Memory B cell (primary cell): Measurements from ENCODE around the gene AMER2.

Experiments
- ATAC-seq: fragments of 150-1000 bp; cut with Tn5 transposase; 2 replicates; pipeline ENCODE4 v1.10.0; 2021; ENCODE audit warnings: low read depth, mild to moderate bottlenecking, moderate library complexity
- DNase-seq, 2 donors: peaks; one replicate each; pipeline ENCODE4 v3.0.0; 2022; ENCODE audit warnings: low spot score in 2 of 2
- H3K27ac Mint-ChIP-seq: one replicate; pipeline ENCODE4 v1.8.0; 2022; ENCODE audit warnings: mild to moderate bottlenecking, moderate library complexity, mixed read lengths
- H3K27me3 Mint-ChIP-seq: one replicate; pipeline ENCODE4 v1.8.0; 2022; ENCODE audit warnings: mixed read lengths
- H3K36me3 Mint-ChIP-seq: one replicate; pipeline ENCODE4 v1.8.0; 2022; ENCODE audit warnings: mild to moderate bottlenecking, mixed read lengths
- H3K4me1 Mint-ChIP-seq: one replicate; pipeline ENCODE4 v1.8.0; 2022; ENCODE audit warnings: mixed read lengths
- H3K4me3 Mint-ChIP-seq: one replicate; pipeline ENCODE4 v1.8.0; 2022; ENCODE audit warnings: mild to moderate bottlenecking, moderate library complexity, mixed read lengths
- H3K9me3 Mint-ChIP-seq: one replicate; pipeline ENCODE4 v1.8.0; 2022; ENCODE audit warnings: mixed read lengths

AMER2 gene

DNA sequence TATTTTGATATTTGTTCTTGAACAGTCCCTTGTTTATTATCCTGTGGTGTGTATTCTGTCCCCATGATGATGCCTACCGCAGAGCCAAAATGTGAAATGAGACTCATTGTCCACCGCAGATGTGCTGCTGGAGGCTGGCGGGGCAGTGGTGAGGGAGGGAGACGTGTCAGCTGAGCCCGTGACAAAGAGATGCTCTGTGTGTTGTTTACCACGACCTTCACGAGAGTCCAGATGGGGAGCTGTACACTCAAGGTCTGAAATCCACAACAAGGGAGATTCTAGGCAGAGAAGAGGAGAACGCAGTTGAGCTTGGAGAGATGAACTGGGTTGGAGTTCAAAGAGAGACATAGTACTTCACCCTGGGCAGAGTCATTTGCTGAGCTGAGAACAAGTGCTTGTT is 20.8 kb upstream of the AMER2 start:
- no peaks in the 10 kb centered on the region for H3K36me3 Mint-ChIP-seq
- H3K4me3 Mint-ChIP-seq = no peak overlapping the region
- no peaks in the 10 kb centered on the region for H3K9me3 Mint-ChIP-seq
- peaks cover 22% of the 10 kb centered on the region for H3K27me3 Mint-ChIP-seq
- no peak for DNase-seq
- no peak for ATAC-seq
- no peak overlapping the region for H3K27ac Mint-ChIP-seq
- H3K4me1 Mint-ChIP-seq = no peaks in the 10 kb centered on the region

DNA sequence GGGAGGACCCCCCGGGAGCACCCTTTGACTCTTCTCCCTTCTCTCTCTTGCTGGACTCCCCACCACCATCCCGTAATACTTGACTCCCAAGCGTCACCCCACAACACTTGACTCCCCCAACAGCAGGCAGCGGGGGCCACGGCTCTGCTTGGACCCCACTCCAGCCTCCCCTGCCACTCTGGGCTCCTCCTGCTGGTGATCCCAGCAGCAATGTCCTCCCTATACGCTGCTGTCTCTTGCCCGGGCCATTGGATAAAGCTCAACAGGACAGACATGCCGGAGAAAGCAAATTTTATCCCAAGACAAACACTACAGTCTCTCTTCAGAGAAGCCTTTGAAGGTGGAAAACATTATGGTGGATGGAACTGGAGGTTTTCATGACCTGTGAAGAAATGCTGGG is 20.4 kb upstream of the AMER2 start:
- DNase-seq (no peak), ATAC-seq (no peak)
- no peaks in the 10 kb centered on the region for H3K9me3 Mint-ChIP-seq
- no peaks in the 10 kb centered on the region for H3K36me3 Mint-ChIP-seq
- H3K27ac Mint-ChIP-seq = no peak overlapping the region
- H3K4me1 Mint-ChIP-seq = no peaks in the 10 kb centered on the region
- H3K27me3 Mint-ChIP-seq = peaks cover 23% of the 10 kb centered on the region
- H3K4me3 Mint-ChIP-seq = no peak overlapping the region

- Mint-ChIP-seq H3K4me1 (no peaks in the 10 kb centered on the region), H3K4me3 (no peak overlapping the region), H3K9me3 (no peaks in the 10 kb centered on the region), H3K27me3 (peaks cover 23% of the 10 kb centered on the region), H3K36me3 (no peaks in the 10 kb centered on the region), H3K27ac (no peak overlapping the region)
- ATAC-seq (no peak), DNase-seq (no peak)
Measured at GRCh38 chr13:25192052-25192451, 20.0 kb upstream of the AMER2 start.

DNA sequence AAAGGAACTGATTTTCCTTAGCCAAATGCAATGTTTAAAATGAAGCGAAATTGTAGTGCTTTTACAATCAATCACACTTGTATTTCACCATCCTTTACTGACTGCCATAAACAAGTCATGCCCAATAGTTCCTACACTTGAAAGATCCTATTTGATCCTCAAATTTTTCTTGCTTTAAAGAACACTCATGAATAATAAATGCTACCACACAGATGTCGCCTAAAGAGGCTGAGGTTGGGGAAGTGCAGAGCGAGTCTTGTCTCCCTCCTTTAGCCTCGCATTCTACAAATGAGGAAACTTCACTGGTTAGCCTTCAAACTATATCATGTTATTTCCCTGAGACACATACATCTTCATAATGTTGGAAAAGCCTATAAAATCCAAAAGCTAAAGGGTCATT is 18.7 kb upstream of the AMER2 start:
- Mint-ChIP-seq H3K4me3 (no peak overlapping the region), H3K36me3 (no peaks in the 10 kb centered on the region), H3K27ac (no peak overlapping the region), H3K27me3 (peaks cover 23% of the 10 kb centered on the region), H3K9me3 (no peaks in the 10 kb centered on the region), H3K4me1 (no peaks in the 10 kb centered on the region)
- DNase-seq = no peak
- ATAC-seq = no peak

- Mint-ChIP-seq H3K4me3 (no peak overlapping the region), H3K9me3 (no peaks in the 10 kb centered on the region), H3K27me3 (peaks cover 23% of the 10 kb centered on the region)
Measured at GRCh38 chr13:25190256-25190655, 18.2 kb upstream of the AMER2 start.

DNA sequence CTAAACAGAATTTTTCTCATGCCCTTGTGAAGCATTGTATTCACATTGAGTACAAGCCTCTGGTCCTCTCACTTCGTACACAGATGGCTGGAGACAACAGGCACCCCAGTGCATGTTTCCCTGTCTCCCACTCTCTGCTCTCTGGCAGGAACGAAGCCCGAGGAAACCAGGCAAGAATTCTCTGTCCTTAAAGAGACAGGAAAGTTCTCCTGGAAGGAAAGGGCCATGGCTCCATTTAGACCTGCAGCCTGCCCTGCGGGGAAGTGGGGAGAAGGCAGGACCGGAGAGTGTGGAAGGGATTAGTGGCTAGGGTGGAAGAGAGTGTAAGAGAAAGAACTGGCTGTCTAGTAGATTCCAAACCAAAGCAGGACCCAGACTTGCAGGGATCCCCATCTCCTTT is 15.5 kb upstream of the AMER2 start:
- no peak for ATAC-seq

More at GRCh38 chr13:25190256-25190655, 18.2 kb upstream of the AMER2 start:
- ATAC-seq = no peak
- Mint-ChIP-seq H3K36me3 (no peaks in the 10 kb centered on the region), H3K4me1 (no peaks in the 10 kb centered on the region), H3K27ac (no peak overlapping the region)
- no peak for DNase-seq

GRCh38 chr13:25186187-25186586 is 14.1 kb upstream of the AMER2 start:
- no peak overlapping the region for H3K4me3 Mint-ChIP-seq
- H3K9me3 Mint-ChIP-seq = no peaks in the 10 kb centered on the region
- H3K36me3 Mint-ChIP-seq = no peaks in the 10 kb centered on the region
- peaks cover 15% of the 10 kb centered on the region for H3K27me3 Mint-ChIP-seq
- no peak overlapping the region for H3K27ac Mint-ChIP-seq
- DNase-seq (no peak), ATAC-seq (no peak)
- H3K4me1 Mint-ChIP-seq = peaks cover 6% of the 10 kb centered on the region

More for the DNA sequence above, 15.5 kb upstream of the AMER2 start:
- no peak overlapping the region for H3K27ac Mint-ChIP-seq
- H3K27me3 Mint-ChIP-seq = peaks cover 18% of the 10 kb centered on the region
- no peak overlapping the region for H3K4me3 Mint-ChIP-seq
- H3K4me1 Mint-ChIP-seq = no peaks in the 10 kb centered on the region
- DNase-seq = no peak
- no peaks in the 10 kb centered on the region for H3K36me3 Mint-ChIP-seq
- no peaks in the 10 kb centered on the region for H3K9me3 Mint-ChIP-seq

DNA sequence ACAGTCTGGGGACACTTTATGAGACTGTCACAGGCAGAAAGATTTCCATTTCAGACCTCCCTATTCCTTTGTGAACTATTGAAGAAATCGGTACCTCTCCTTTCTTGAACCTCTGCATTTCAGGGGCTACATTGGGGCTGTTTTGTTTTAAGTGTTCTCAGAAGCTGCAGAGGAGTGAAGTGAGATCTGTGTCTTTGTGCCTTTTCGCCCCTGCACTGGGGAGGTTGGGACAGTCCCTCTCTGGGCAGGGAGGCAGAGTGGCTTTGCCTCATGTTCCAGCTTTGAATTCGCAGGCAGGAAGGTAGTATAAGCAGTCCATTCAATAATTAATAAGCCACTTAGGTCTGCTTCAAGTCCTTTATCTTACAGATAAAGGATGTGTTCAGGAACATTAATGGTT is 9.5 kb upstream of the AMER2 start:
- Mint-ChIP-seq H3K27me3 (peaks cover 7% of the 10 kb centered on the region), H3K27ac (no peak overlapping the region), H3K4me1 (peaks cover 18% of the 10 kb centered on the region), H3K36me3 (peaks cover 2% of the 10 kb centered on the region), H3K9me3 (no peaks in the 10 kb centered on the region), H3K4me3 (no peak overlapping the region)
- ATAC-seq (no peak), DNase-seq (no peak)

GRCh38 chr13:25180775-25181537 is 8.9 kb upstream of the AMER2 start:
- H3K9me3 Mint-ChIP-seq = no peaks in the 10 kb centered on the region
- H3K27me3 Mint-ChIP-seq = peaks cover 11% of the 10 kb centered on the region
- peaks cover 2% of the 10 kb centered on the region for H3K36me3 Mint-ChIP-seq
- H3K4me1 Mint-ChIP-seq = peaks cover 18% of the 10 kb centered on the region
- no peak overlapping the region for H3K4me3 Mint-ChIP-seq
- ATAC-seq (peak; percentile 82), DNase-seq (no peak)
- peak overlapping the region; percentile 25 for H3K27ac Mint-ChIP-seq

DNA sequence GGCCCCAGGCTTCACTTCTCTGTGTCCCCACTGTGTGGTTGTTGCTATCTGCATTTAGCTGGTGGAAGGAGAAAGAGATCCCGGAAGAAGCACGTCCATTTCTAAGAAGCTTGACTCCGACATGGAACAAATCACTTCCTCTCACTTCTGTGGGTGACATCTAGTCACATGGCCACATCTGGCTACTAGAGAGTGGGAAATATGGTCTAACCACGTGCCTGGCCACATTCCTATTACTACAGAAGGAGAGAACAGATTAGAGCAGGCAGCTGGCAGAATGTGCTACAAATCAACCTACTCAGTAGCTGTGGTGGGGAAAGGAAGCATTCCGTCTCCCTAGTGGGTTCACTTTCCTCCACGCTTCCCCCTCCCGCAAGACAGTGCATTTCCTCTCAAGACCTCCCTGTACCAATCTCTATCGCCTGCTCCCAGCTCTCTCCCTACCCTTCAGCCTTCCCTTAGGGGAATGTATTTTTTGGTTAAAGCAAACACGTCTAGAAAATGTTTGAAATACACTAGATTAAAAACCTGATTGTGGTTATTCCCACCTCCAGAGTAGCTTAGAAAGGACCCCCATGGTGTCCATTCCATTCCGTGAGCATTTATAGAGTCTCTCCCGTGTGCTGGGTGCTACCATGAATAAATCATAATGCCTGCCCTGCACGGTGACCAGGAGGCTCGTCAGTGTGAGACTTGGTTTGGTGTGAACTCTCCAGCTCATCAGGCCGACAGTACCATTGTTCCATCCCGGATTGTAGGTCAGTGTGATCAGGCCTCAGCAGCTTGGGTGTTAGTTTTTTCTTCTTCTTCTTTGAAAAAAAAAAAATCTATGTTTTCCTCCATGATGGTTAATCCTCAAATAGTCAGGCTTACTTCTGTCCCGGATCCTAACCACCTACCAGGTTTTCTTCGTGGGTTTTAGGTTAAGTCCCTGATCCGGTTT is 8.0 kb upstream of the AMER2 start:
- Mint-ChIP-seq H3K9me3 (no peaks in the 10 kb centered on the region), H3K4me1 (peaks cover 18% of the 10 kb centered on the region), H3K27ac (no peak overlapping the region), H3K36me3 (peaks cover 2% of the 10 kb centered on the region), H3K4me3 (no peak overlapping the region), H3K27me3 (peaks cover 10% of the 10 kb centered on the region)
- DNase-seq (no peak), ATAC-seq (no peak)

- peaks cover 2% of the 10 kb centered on the region for H3K36me3 Mint-ChIP-seq
Measured at GRCh38 chr13:25179011-25179410, 6.9 kb upstream of the AMER2 start.

GRCh38 chr13:25178070-25178469 is 6.0 kb upstream of the AMER2 start:
- Mint-ChIP-seq H3K9me3 (no peaks in the 10 kb centered on the region), H3K4me1 (peaks cover 18% of the 10 kb centered on the region), H3K36me3 (peaks cover 2% of the 10 kb centered on the region), H3K27me3 (peaks cover 26% of the 10 kb centered on the region), H3K4me3 (no peak overlapping the region), H3K27ac (no peak overlapping the region)
- ATAC-seq (no peak), DNase-seq (no peak)

More at GRCh38 chr13:25179011-25179410, 6.9 kb upstream of the AMER2 start:
- Mint-ChIP-seq H3K27me3 (peaks cover 16% of the 10 kb centered on the region), H3K4me3 (no peak overlapping the region), H3K4me1 (peaks cover 18% of the 10 kb centered on the region), H3K27ac (no peak overlapping the region), H3K9me3 (no peaks in the 10 kb centered on the region)
- ATAC-seq (no peak), DNase-seq (no peak)

DNA sequence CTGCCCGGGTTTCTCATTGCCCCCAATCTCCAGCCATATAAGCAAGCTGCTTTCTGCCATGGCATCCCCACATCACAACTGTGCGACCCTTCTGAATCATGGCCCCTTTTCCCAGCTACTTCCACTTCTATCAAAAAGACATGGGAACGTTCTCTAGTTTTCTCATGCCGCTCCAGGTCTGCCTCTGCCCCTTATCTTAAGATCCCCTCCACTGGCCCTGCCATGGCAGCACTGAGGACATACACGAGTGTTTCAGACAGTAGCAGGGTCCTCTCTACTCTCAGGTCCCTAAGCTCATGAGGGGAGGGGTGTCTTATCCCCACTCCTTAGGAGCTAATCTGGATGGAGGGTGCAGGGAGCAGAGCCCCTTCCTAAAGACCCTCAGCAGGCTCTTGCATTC is 5.5 kb upstream of the AMER2 start:
- H3K36me3 Mint-ChIP-seq = peaks cover 2% of the 10 kb centered on the region
- DNase-seq = no peak
- no peak for ATAC-seq
- peaks cover 27% of the 10 kb centered on the region for H3K27me3 Mint-ChIP-seq
- H3K4me3 Mint-ChIP-seq = no peak overlapping the region
- H3K9me3 Mint-ChIP-seq = no peaks in the 10 kb centered on the region
- H3K4me1 Mint-ChIP-seq = peaks cover 18% of the 10 kb centered on the region
- H3K27ac Mint-ChIP-seq = no peak overlapping the region

GRCh38 chr13:25177012-25177411 is 4.9 kb upstream of the AMER2 start:
- ATAC-seq (no peak), DNase-seq (no peak)
- Mint-ChIP-seq H3K36me3 (peaks cover 2% of the 10 kb centered on the region), H3K27me3 (peaks cover 31% of the 10 kb centered on the region), H3K4me1 (peaks cover 19% of the 10 kb centered on the region), H3K27ac (no peak overlapping the region), H3K4me3 (no peak overlapping the region), H3K9me3 (no peaks in the 10 kb centered on the region)
